Testis (tissue), 3 donors: ENCODE results near the gene ARL2BP. TPM values are rescaled to one million over a fixed set of nuclear protein-coding genes. Genes with fewer than 3 reads are reported as not detected.
A peak's percentile ranks its signal among the peaks of the same experiment; 100 is the strongest.

Experiments used
- DNase-seq: peaks from one replicate; pipeline ENCODE4 v3.0.0-alpha.2; 2019
- H3K27ac ChIP-seq, 2 donors: fragments of 200-600 bp; sonication (generic); one replicate each; pipeline ENCODE4 v1.5.1; 2019
- H3K27me3 ChIP-seq: fragments of 200-600 bp; sonication (generic); one replicate; pipeline ENCODE4 v1.5.1; 2019
- H3K36me3 ChIP-seq: fragments of 200-600 bp; sonication (generic); one replicate; pipeline ENCODE4 v1.5.1; 2017; ENCODE audit warnings: low read depth; ENCODE audit errors: missing control alignments
- H3K4me1 ChIP-seq: fragments of 200-600 bp; sonication (generic); one replicate; pipeline ENCODE4 v1.5.1; 2019
- H3K4me3 ChIP-seq, 2 donors: fragments of 200-600 bp; sonication (generic); one replicate each; pipeline ENCODE4 v1.5.1; 2017 to 2019
- H3K9me3 ChIP-seq: fragments of 200-600 bp; sonication (generic); one replicate; pipeline ENCODE4 v1.5.1; 2017
- POLR2A ChIP-seq: fragments of 450-650 bp; IDR thresholded peaks from one replicate; pipeline ENCODE4 v1.6.1; 2017; ENCODE audit warnings: antibody characterized with exemption, mild to moderate bottlenecking, moderate library complexity
- WGBS, 2 donors: methylation state at CpG; one replicate each; pipeline ENCODE4 v1.1.5; 2018; 5-methylcytosine and 5-hydroxymethylcytosine counted together
- intact Hi-C: fragments of 100-400 bp; cut with DNase I; formaldehyde crosslinking; loops from one replicate; pipeline ENCODE4 v1.15.1; 2023; ENCODE audit warnings: low total_unique reads
- polyA plus RNA-seq: library from polyadenylated mRNA; stranded (reverse); fragments of 350-450 nt; fragmentation: Illumina TruSeq; extraction: RNeasy Lipid Tissue Mini Kit (QIAGEN cat#74804); gene quantifications from one replicate; pipeline ENCODE4 v1.2.3, GENCODE V29; 2014; ENCODE audit warnings: low read depth, low replicate concordance; ENCODE audit not compliant: insufficient read depth
- total RNA-seq, 2 donors: library from RNA; depleted of rRNA; stranded (reverse); fragments of >200 nt; gene quantifications; one replicate each; pipeline ENCODE4 v1.2.3, GENCODE V29; 2016
- TF ChIP-seq, protein P1 (sequence below), 3 experiments: fragments of 450-650 bp in 2 of 3; fragments of 200-600 bp in 1 of 3; sonication (generic) in 1 of 3; IDR thresholded peaks; one replicate each; pipeline ENCODE4 v1.5.1; 2016 to 2019; ENCODE audit warnings: antibody characterized with exemption in 3 of 3, mild to moderate bottlenecking in 2 of 3, moderate library complexity in 1 of 3

The ARL2BP gene
- total and polyA plus RNA-seq, 3 donors from 2014 or later: 88.8 to 128 (median 92.4) TPM

- TF ChIP-seq, protein P1, sequence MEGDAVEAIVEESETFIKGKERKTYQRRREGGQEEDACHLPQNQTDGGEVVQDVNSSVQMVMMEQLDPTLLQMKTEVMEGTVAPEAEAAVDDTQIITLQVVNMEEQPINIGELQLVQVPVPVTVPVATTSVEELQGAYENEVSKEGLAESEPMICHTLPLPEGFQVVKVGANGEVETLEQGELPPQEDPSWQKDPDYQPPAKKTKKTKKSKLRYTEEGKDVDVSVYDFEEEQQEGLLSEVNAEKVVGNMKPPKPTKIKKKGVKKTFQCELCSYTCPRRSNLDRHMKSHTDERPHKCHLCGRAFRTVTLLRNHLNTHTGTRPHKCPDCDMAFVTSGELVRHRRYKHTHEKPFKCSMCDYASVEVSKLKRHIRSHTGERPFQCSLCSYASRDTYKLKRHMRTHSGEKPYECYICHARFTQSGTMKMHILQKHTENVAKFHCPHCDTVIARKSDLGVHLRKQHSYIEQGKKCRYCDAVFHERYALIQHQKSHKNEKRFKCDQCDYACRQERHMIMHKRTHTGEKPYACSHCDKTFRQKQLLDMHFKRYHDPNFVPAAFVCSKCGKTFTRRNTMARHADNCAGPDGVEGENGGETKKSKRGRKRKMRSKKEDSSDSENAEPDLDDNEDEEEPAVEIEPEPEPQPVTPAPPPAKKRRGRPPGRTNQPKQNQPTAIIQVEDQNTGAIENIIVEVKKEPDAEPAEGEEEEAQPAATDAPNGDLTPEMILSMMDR (IDR thresholded peaks at IDR 0.05): no peak
- no peak for TF ChIP-seq POLR2A
- H3K4me1 ChIP-seq: no peaks in the 10 kb centered on the region
- no peaks in the 10 kb centered on the region for H3K36me3 ChIP-seq
- intact Hi-C loops: no loop called here
- no peak overlapping the region for H3K27ac ChIP-seq
- peak overlapping the region; percentile 52 to 63 for H3K4me3 ChIP-seq
- H3K9me3 ChIP-seq: no peaks in the 10 kb centered on the region
- H3K27me3 ChIP-seq: no peaks in the 10 kb centered on the region
- DNase-seq: no peak
- 6 to 11% methylated on average over 14 of the region's 14 CpGs for WGBS, 2 donors
Measured at GRCh38 chr16:57283959-57284208, 38.8 kb downstream of the ARL2BP start.

DNA sequence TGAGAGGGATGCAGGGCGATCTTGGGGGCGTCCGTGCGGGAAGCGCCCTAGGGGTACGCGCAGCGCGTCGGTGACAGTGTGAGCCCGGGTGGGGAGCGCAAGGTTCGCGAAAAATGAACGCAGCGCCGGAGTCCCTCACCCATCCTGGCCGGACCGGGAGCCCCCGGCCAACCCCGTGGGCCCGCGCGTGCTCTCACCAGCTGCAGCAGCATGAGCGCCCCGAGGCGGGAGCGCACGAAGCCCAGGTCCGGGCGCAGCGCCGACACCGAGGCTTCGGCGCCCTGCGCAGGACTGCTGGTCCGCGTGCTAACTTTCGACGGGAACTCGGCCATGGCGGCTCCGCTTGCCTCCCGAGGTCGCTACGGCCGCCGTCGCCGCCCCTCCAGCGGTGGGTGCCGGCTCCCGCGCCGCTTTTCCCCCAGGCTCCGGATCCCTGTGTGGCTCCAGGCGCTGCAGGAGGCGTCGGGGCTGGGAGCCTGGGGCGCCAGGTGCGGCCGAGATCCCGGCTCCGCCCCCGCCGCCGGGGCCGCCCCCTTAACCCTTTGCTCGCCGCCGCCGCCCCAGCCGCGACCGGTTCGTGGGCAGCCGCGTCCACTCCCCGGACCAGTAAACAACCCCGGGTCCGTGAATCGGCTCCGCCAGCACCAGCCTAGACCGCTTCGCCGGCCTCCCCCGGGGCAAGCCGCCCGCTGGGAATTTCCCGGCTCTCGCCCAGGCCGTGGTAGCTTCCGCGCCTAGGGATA, 39.3 kb downstream of the ARL2BP start, which contains the start of gene PLLP:
TSS of gene PLLP (minus strand) at position 464 of the 743 bp plus-strand sequence. CDS start at position 332, 132 bp downstream.
- H3K4me3 ChIP-seq: peak within 1 kb of the TSS; percentile 52 to 63
- WGBS, 2 donors: 0 to 1% methylated on average over 22 to 67 of the region's 95 CpGs
- no peak for DNase-seq
- H3K4me1 ChIP-seq: no peaks in the 10 kb centered on the region
- H3K27ac ChIP-seq: no peak within 1 kb of the TSS
- no peaks in the 10 kb centered on the region for H3K27me3 ChIP-seq
- no peaks in the 10 kb centered on the region for H3K36me3 ChIP-seq
- TF ChIP-seq, protein P1 (IDR thresholded peaks at IDR 0.05): no peak
- no peak for TF ChIP-seq POLR2A
- no peaks in the 10 kb centered on the region for H3K9me3 ChIP-seq
- intact Hi-C loops: no loop called here

GRCh38 chr16:57284952-57285363, 39.9 kb downstream of the ARL2BP start:
- TF ChIP-seq, protein P1 (IDR thresholded peaks at IDR 0.05): no peak
- TF ChIP-seq POLR2A: no peak
- intact Hi-C loops: no loop called here
- Histone ChIP-seq H3K9me3 (no peaks in the 10 kb centered on the region), H3K4me3 (peak overlapping the region; percentile 52 to 63), H3K27me3 (no peaks in the 10 kb centered on the region), H3K27ac (no peak overlapping the region), H3K36me3 (no peaks in the 10 kb centered on the region), H3K4me1 (peaks cover 2% of the 10 kb centered on the region)
- 16 to 17% methylated on average over 22 of the region's 22 CpGs for WGBS, 2 donors
- no peak for DNase-seq

GRCh38 chr16:57285379-57285778, 40.3 kb downstream of the ARL2BP start:
- no peaks in the 10 kb centered on the region for H3K36me3 ChIP-seq
- H3K9me3 ChIP-seq: no peaks in the 10 kb centered on the region
- no peak overlapping the region for H3K27ac ChIP-seq
- TF ChIP-seq, protein P1 (IDR thresholded peaks at IDR 0.05): no peak
- TF ChIP-seq POLR2A: no peak
- 64 to 70% methylated on average over 5 of the region's 5 CpGs for WGBS, 2 donors
- intact Hi-C loops: no loop called here
- peaks cover 6% of the 10 kb centered on the region for H3K4me1 ChIP-seq
- H3K4me3 ChIP-seq: no peak overlapping the region
- H3K27me3 ChIP-seq: no peaks in the 10 kb centered on the region
- DNase-seq: no peak
